ENCODE results near the gene ARHGDIA. TPM values are rescaled to one million over a fixed set of nuclear protein-coding genes. Genes with fewer than 3 reads are reported as not detected.

The ARHGDIA gene
- total RNA-seq, 1 donor from 2014 or later, result 239 TPM

DNA sequence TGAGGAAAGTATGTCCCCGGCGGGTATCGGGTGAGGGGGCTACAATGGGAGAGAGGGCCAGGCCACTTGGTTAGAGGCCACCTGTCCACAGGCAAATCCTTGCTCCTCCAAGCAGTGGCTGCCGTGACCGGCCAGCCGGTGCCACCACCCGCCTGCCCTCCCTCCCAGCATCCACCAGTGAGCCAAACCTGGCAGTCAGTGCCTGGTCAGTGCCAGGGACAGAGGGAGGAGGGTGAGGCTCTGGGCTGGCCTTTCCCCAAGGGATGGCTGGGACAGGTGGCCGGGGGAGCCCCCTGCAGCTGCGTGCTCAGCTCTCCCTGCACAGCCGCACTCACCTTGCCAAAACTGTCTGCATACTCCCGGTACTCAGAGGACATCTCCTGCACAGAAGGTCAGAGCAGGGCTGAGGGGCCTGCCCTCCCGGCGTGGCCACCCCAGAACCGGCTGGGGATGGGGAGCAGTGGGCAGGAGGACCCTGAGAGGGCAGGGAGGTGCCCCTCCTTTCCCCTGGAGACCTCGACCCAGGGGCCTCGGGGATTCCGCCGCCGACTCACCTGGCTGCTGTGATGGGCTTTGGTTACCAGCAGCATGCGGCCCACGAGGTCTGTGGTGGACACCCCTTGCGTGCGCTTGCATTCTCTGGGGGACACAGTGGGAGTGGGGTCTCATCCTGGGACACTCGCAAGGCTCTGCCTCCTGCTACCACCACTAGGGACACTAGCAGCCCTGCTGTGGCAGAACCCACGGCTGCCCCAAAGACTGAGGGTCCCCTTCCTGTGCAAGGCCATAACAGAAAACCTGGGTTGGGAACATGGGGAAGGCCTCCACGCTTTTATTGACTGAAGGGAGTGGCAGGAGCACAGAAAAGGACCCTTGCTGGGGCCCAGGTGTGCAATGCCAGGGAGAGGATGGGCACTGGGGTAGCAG is 36.3 kb upstream of the ARHGDIA start:
- no peak overlapping the region for H3K4me3 Mint-ChIP-seq (ENCODE audit: low read depth)
- peaks cover 10% of the 10 kb centered on the region for H3K4me1 Mint-ChIP-seq (ENCODE audit: low read depth)
- TF ChIP-seq CTCF (IDR thresholded peaks at IDR 0.05; ENCODE audit: unreplicated experiment), result no peak
- DNase-seq (ENCODE audit: low spot score, unreplicated experiment), result no peak
- H3K36me3 Mint-ChIP-seq (ENCODE audit: insufficient read depth), result peaks cover 2% of the 10 kb centered on the region
- H3K9me3 Mint-ChIP-seq (ENCODE audit: low read depth), result no peaks in the 10 kb centered on the region
- H3K27me3 Mint-ChIP-seq, result no peaks in the 10 kb centered on the region
- H3K27ac Mint-ChIP-seq, result no peak overlapping the region

- Mint-ChIP-seq H3K27ac (no peak overlapping the region), H3K36me3 (ENCODE audit: insufficient read depth) (peaks cover 2% of the 10 kb centered on the region), H3K9me3 (ENCODE audit: low read depth) (no peaks in the 10 kb centered on the region), H3K27me3 (no peaks in the 10 kb centered on the region), H3K4me1 (ENCODE audit: low read depth) (peaks cover 10% of the 10 kb centered on the region), H3K4me3 (ENCODE audit: low read depth) (no peak overlapping the region)
- DNase-seq (ENCODE audit: low spot score, unreplicated experiment), result no peak
- no peak for TF ChIP-seq CTCF (IDR thresholded peaks at IDR 0.05; ENCODE audit: unreplicated experiment)
These were observed 35.5 kb upstream of the ARHGDIA start for GRCh38 chr17:81906476-81907218.

DNA sequence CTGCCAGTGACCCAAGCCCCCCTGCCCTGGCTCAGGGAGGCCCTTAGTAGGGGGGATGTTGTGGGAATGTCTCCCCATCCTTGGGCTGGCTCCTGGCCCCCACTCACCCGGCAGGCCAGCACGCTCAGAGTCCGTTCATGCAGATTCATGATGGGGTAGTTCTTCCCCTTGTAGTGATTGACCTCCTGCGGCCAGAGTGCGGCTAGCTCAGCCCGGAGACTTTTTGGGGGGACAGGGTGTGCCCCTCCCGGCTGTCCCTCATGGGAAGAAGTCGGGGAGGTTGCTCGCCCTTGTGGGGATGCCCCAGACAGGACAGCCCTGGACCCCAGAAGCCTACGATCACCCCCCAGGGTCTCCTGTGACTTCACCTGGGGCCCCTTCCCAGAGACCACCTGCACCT is 34.9 kb upstream of the ARHGDIA start:
- DNase-seq (ENCODE audit: low spot score, unreplicated experiment), result no peak
- H3K27me3 Mint-ChIP-seq, result peaks cover 6% of the 10 kb centered on the region
- peaks cover 4% of the 10 kb centered on the region for H3K36me3 Mint-ChIP-seq (ENCODE audit: insufficient read depth)
- no peak for TF ChIP-seq CTCF (IDR thresholded peaks at IDR 0.05; ENCODE audit: unreplicated experiment)
- no peaks in the 10 kb centered on the region for H3K9me3 Mint-ChIP-seq (ENCODE audit: low read depth)
- H3K27ac Mint-ChIP-seq, result no peak overlapping the region
- H3K4me1 Mint-ChIP-seq (ENCODE audit: low read depth), result peaks cover 10% of the 10 kb centered on the region
- H3K4me3 Mint-ChIP-seq (ENCODE audit: low read depth), result no peak overlapping the region

GRCh38 chr17:81905424-81905875 is 34.3 kb upstream of the ARHGDIA start:
- no peaks in the 10 kb centered on the region for H3K9me3 Mint-ChIP-seq (ENCODE audit: low read depth)
- no peak for TF ChIP-seq CTCF (IDR thresholded peaks at IDR 0.05; ENCODE audit: unreplicated experiment)
- no peak for DNase-seq (ENCODE audit: low spot score, unreplicated experiment)
- H3K36me3 Mint-ChIP-seq (ENCODE audit: insufficient read depth), result peaks cover 7% of the 10 kb centered on the region
- H3K4me3 Mint-ChIP-seq (ENCODE audit: low read depth), result no peak overlapping the region
- peaks cover 9% of the 10 kb centered on the region for H3K27me3 Mint-ChIP-seq
- peaks cover 10% of the 10 kb centered on the region for H3K4me1 Mint-ChIP-seq (ENCODE audit: low read depth)
- H3K27ac Mint-ChIP-seq, result no peak overlapping the region

Data from progenitor cell of endocrine pancreas (in vitro differentiated cells).